HEK293T (cell line): Measurements from ENCODE around the gene EHD4.

Experiments used
- CTCF ChIA-PET: fragments of 350-600 bp; formaldehyde crosslinking; extraction: SDS; loops from one replicate; lab custom pipeline; 2021; ENCODE audit warnings: antibody characterized with exemption, inconsistent platforms; lab: Yijun Ruan, JAX
- POLR2A ChIA-PET: fragments of 350-600 bp; formaldehyde crosslinking; extraction: SDS; loops from one replicate; lab custom pipeline; 2020; ENCODE audit warnings: antibody characterized with exemption, inconsistent platforms; lab: Yijun Ruan, JAX
- DNase-seq: peaks from one replicate; pipeline ENCODE4 v3.0.0; 2012; ENCODE audit warnings: mixed read lengths; ENCODE audit errors: extremely low spot score
- ARNT ChIP-seq: fragments of 450-650 bp; IDR thresholded peaks from 2 replicates; pipeline ENCODE4 v1.6.1; 2017; ENCODE audit warnings: mild to moderate bottlenecking
- BHLHE40 ChIP-seq: fragments of 450-650 bp; IDR thresholded peaks from 2 replicates; pipeline ENCODE4 v1.6.1; 2016; ENCODE audit warnings: mild to moderate bottlenecking, moderate library complexity, borderline replicate concordance
- CTBP1 ChIP-seq: fragments of 450-650 bp; IDR thresholded peaks from 2 replicates; pipeline ENCODE4 v1.6.1; 2016; ENCODE audit warnings: borderline replicate concordance
- ELF4 ChIP-seq: fragments of 450-650 bp; IDR thresholded peaks from 2 replicates; pipeline ENCODE4 v1.6.1; 2017; ENCODE audit warnings: antibody characterized with exemption
- FOXA1 ChIP-seq: fragments of 450-650 bp; IDR thresholded peaks from 2 replicates; pipeline ENCODE4 v1.6.1; 2016; ENCODE audit warnings: mild to moderate bottlenecking
- FOXK2 ChIP-seq: fragments of 450-650 bp; IDR thresholded peaks from 2 replicates; pipeline ENCODE4 v1.6.1; 2016; ENCODE audit warnings: mild to moderate bottlenecking
- FOXM1 ChIP-seq: fragments of 450-650 bp; IDR thresholded peaks from 2 replicates; pipeline ENCODE4 v1.6.1; 2017; ENCODE audit warnings: mild to moderate bottlenecking, borderline replicate concordance
- HDGF ChIP-seq: fragments of 450-650 bp; IDR thresholded peaks from 2 replicates; pipeline ENCODE4 v1.6.1; 2017; ENCODE audit warnings: antibody characterized with exemption, borderline replicate concordance
- L3MBTL2 ChIP-seq: fragments of 450-650 bp; conservative IDR thresholded peaks from 2 replicates; pipeline ENCODE4 v1.6.1; 2016; ENCODE audit warnings: mild to moderate bottlenecking
- LEF1 ChIP-seq: fragments of 450-650 bp; IDR thresholded peaks from 2 replicates; pipeline ENCODE4 v1.6.1; 2017; ENCODE audit warnings: mild to moderate bottlenecking, borderline replicate concordance
- NFRKB ChIP-seq: fragments of 450-650 bp; IDR thresholded peaks from 2 replicates; pipeline ENCODE4 v1.6.1; 2016; ENCODE audit warnings: mild to moderate bottlenecking, moderate library complexity
- SP1 ChIP-seq: fragments of 450-650 bp; IDR thresholded peaks from 2 replicates; pipeline ENCODE4 v1.6.1; 2017
- SUZ12 ChIP-seq: fragments of 450-650 bp; IDR thresholded peaks from 2 replicates; pipeline ENCODE4 v1.6.1; 2016; ENCODE audit warnings: mild to moderate bottlenecking
- TARDBP ChIP-seq: fragments of 450-650 bp; IDR thresholded peaks from 2 replicates; pipeline ENCODE4 v1.6.1; 2016
- ZNF384 ChIP-seq: fragments of 450-650 bp; IDR thresholded peaks from 2 replicates; pipeline ENCODE4 v1.6.1; 2016
- TF ChIP-seq, protein P1 (sequence below): fragments of 450-650 bp; IDR thresholded peaks from 2 replicates; pipeline ENCODE4 v1.6.1; 2016

Gene EHD4

DNA sequence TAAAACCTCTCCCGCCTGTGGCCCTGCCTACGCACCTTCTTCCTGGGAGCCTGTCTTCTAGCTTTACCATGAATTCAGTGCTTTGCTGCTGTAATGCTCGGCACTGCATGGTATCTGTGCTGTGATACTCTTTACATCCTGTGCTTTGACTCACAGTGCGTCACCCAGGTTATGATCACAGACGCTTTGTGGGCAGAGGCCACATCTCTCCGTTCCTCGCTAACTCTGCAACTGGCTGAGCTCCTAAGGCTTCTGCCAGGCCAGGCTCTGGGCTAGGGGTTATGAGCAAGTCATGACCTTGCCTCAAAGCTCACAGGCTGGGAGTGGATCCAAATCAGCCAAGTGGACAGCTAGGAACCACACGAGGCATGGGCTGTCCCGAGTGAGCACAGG lies 101.7 kb downstream of the EHD4 start:
- TF ChIP-seq, protein P1, sequence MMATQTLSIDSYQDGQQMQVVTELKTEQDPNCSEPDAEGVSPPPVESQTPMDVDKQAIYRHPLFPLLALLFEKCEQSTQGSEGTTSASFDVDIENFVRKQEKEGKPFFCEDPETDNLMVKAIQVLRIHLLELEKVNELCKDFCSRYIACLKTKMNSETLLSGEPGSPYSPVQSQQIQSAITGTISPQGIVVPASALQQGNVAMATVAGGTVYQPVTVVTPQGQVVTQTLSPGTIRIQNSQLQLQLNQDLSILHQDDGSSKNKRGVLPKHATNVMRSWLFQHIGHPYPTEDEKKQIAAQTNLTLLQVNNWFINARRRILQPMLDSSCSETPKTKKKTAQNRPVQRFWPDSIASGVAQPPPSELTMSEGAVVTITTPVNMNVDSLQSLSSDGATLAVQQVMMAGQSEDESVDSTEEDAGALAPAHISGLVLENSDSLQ, result no peak
- no peak for TF ChIP-seq FOXA1
- no peak for TF ChIP-seq LEF1
- ChIA-PET POLR2A (interaction anchor here (0.6 kb wide), 1 partner anchor 33 kb away, joined by 3 read pairs; no protein-coding TSS in a partner anchor), CTCF (interaction anchor here (1.0 kb wide), 1 partner anchor 313 kb away, joined by 3 read pairs; no protein-coding TSS in a partner anchor)
- no peak for DNase-seq

DNA sequence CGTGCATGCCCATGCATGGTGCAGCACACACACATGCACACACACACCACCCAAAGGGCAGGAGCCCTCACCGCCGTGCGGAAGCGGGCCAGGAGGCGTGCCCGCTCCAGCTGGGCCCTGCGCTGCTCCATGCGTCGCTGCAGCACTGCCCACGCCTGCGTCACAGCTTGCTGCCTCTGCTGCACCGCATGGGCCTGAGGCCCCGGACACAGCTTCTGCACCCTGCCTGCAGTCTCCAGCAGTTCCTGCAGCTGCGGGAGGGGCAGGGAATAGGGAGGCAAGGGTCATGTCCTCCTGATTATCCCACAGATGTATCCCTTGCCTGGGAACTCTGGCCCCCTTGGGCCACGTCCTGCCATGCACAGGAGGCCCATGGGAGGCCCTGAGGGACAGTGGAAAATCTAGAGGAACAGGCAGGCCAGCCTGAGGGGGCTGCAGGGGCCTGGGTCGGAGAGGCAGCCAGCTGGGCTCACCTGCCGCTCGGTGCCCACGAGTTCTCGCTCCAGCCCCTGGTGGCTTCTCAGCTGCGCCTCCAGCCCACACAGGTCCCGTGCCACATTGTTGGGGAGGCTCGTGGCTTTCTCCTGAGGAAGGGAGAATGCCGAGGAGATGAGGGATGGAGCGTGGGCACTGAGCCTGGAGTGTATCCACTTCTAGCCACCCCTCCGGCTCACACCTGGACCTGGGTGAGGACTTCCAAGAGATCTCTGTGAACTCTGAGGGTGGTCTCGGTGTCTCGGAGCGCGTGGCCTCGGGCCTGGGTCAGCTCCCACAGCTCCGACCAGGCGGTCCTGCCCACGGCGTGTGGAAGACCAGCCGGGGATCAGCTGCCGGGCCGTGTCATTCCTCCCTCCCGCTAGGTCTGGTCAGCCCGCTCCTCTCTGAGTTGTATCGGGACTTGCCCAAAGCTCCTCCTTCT lies 102.3 kb downstream of the EHD4 start:
- POLR2A ChIA-PET, result interaction anchor here (0.6 to 0.9 kb wide), 2 partner anchors 19 to 32 kb away, joined by 3 read pairs; no protein-coding TSS in a partner anchor
- TF ChIP-seq FOXK2 (no peak), ELF4 (no peak), FOXM1 (no peak), ZNF384 (no peak), BHLHE40 (no peak), NFRKB (no peak), HDGF (no peak), LEF1 (no peak), TARDBP (no peak), FOXA1 (no peak), CTBP1 (no peak), SP1 (no peak), ARNT (no peak), L3MBTL2 (no peak), SUZ12 (no peak)
- TF ChIP-seq, protein P1, result no peak
- DNase-seq, result no peak
- CTCF ChIA-PET, result no interaction called here

DNA sequence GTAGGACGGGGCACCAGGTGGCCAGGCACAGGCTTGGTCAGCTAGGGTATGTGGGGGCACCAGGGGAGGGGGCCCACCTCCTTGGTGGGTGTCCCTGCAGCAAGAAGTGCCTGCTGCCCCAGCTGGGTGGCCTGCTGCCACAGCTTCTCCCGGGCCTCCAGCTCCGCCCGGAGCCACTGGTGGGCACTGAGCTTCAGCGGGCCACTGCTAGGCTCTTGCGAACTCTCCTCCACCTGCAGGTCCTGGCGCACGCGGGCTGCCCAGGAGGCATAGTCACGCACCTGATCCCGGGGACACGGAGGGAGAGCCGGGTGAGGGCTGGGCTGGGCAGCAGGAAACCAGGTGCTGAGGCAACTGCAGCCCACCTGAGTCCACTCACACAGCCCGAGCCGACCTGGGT lies 104.0 kb downstream of the EHD4 start:
- TF ChIP-seq FOXK2 (no peak), HDGF (no peak), NFRKB (no peak), ZNF384 (no peak), LEF1 (no peak), BHLHE40 (no peak), FOXA1 (no peak), ELF4 (no peak), L3MBTL2 (no peak), SP1 (no peak)
- ChIA-PET POLR2A (no interaction called here), CTCF (no interaction called here)
- DNase-seq, result no peak

- TF ChIP-seq ELF4 (no peak), ARNT (no peak), LEF1 (no peak), HDGF (no peak), NFRKB (no peak), ZNF384 (no peak), FOXK2 (no peak)
- ChIA-PET POLR2A (no interaction called here), CTCF (no interaction called here)
- no peak for DNase-seq
Observed at GRCh38 chr15:41866872-41867579, 105.3 kb downstream of the EHD4 start.

- TF ChIP-seq FOXA1, result no peak
- ChIA-PET CTCF (no interaction called here), POLR2A (no interaction called here)
- DNase-seq, result no peak
Observed at GRCh38 chr15:41866263-41866703, 106.1 kb downstream of the EHD4 start.

DNA sequence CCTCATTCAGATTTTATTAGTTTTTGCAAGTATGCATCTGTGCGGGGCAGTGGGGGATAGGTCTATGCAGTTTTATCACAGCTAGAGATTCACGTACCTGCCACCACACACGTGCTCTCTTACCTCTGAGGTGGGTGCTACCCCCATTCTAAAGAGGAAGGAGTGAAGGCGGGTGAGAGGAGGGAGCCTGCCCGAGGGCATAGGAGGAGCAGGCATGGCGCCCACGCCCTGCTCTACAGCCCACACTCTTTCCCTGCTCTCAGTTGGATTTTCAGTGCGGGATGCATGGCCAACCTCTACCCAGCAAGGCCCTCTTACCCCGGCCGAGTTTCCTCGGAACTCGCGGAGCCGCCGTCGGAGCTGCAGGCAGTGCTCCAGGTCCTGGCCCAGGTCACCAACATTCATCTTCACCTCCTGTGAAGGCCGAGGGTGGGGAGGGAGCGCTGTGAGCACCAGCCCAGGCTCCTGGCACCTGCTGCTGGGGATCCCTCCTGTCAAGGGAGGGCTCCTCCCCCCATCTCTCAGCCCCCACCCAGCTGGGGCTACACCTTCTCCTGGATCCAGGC lies 106.8 kb downstream of the EHD4 start:
- ChIA-PET POLR2A (no interaction called here), CTCF (no interaction called here)
- TF ChIP-seq NFRKB, result no peak
- TF ChIP-seq HDGF, result no peak
- TF ChIP-seq FOXK2, result no peak
- TF ChIP-seq CTBP1, result no peak
- TF ChIP-seq L3MBTL2, result no peak
- DNase-seq, result no peak
